HG03135 (cell line): ENCODE data around the gene FXYD6.

Experiments used
- ATAC-seq: cut with Tn5 transposase; IDR thresholded peaks from one replicate; pipeline ENCODE4 v1.9.1; 2021; ENCODE audit warnings: mild to moderate bottlenecking, moderate library complexity; ENCODE audit not compliant: unreplicated experiment

FXYD6 gene

DNA sequence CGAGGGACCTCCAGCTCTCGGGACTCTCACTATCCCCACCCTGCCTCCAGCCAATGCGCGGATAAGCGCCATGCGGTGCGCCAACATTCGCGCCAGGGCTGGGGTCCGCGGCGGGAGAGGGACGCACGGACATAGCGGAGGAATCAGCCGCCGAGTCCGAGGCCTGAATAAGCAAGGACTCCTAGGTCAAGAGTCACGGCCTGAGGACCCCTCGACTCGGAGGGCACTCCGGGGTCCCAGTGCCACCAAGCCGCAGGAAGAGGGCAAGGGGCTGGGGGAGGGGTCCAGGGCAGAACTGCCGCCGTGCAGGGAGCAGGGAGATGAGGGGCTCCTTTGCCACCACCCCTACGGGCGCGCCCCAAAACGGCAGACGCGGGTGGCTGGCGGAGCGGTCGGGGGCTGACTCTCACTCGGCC is 80.0 kb downstream of the FXYD6 start:
- no peak for ATAC-seq

GRCh38 chr11:117795638-117796455 is 80.6 kb downstream of the FXYD6 start:
- ATAC-seq, result no peak

- ATAC-seq, result no peak
Observed at GRCh38 chr11:117794772-117795629, 81.5 kb downstream of the FXYD6 start.

- ATAC-seq, result no peak
Observed at GRCh38 chr11:117794135-117794534, 82.3 kb downstream of the FXYD6 start.

GRCh38 chr11:117793583-117793982 is 82.9 kb downstream of the FXYD6 start:
- no peak for ATAC-seq

DNA sequence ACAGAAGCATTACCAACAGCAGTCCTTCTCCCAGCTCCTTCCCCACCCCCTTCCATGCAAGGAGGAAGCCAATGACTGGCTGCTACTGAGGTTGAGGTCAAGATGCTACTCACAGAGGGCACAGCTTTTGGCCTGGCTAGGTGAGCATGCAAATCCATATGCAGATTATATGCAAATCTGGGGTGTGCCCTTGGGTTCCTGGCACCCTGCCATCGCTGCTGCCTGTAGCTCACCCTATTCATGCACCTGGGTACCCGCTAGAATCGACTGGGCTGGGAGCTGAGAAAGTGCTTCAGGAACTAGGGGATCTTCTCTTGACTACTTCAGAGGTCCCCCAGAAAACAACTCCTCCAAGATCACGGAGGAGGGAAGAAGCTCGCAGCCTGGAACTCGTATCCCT is 83.5 kb downstream of the FXYD6 start:
- no peak for ATAC-seq

- no peak for ATAC-seq
Observed at GRCh38 chr11:117792241-117792640, 84.2 kb downstream of the FXYD6 start.

DNA sequence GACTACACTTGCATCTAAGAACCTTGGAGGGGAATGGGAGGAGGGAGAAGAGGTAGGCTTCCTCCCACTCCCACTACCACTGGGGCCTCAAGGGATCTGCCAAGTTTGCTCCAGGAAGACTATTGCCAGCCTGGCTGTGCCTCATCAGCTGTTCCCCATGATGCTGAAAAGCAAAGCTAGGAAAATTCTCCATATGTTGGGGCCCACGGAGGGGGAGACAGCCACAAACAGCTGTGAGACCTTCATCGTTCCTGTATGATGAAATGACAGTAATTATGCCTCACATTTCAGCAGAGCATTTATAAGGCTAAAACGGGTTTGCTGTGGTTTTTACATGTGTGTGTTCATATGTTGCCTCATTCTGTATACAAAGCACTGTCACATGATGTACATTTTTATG is 86.2 kb downstream of the FXYD6 start:
- no peak for ATAC-seq

- ATAC-seq, result no peak
Observed at GRCh38 chr11:117789241-117789640, 87.2 kb downstream of the FXYD6 start.
